ENCODE data around the gene FCHSD2. TPM values are rescaled to one million over a fixed set of nuclear protein-coding genes. Genes with fewer than 3 reads are reported as not detected.
A peak's percentile ranks its signal among the peaks of the same experiment; 100 is the strongest.

Gene FCHSD2
- total RNA-seq, 1 donor from 2014 or later = 22.2 TPM

- Mint-ChIP-seq H3K9me3 (no peaks in the 10 kb centered on the region), H3K4me1 (no peaks in the 10 kb centered on the region)
Observed at GRCh38 chr11:72842653-72843330, 299.3 kb downstream of the FCHSD2 start.

DNA sequence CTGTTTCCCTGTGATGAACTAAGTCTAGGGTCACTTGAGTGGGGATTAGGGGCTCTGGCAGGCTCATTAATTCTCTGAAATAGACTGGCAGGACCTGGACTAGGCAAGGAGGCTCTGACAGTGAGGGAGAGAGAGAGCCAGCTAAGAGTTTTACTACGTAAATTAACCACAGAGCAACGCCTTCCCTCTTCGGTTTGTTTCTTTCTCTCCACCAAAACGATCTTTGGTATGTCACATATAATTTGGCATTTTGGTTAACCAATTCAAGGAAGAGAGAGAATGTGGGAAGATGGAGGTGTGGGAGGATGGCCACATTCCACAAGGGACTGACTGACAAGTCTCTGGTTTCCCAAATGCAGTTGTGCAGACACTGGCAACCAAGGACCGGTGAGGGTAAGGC, 300.0 kb downstream of the FCHSD2 start:
- H2AFZ ChIP-seq (replicated peaks) = no peak overlapping the region
- no peaks in the 10 kb centered on the region for H3K9me3 ChIP-seq (ENCODE audit: low read depth)
- H3K79me2 ChIP-seq (ENCODE audit: low read depth) = no peaks in the 10 kb centered on the region
- H3K9ac ChIP-seq = no peak overlapping the region
- no peak overlapping the region for H3K4me3 Mint-ChIP-seq
- H3K4me1 ChIP-seq = peaks cover 10% of the 10 kb centered on the region
- no peaks in the 10 kb centered on the region for H3K9me3 Mint-ChIP-seq
- H3K27ac Mint-ChIP-seq = no peak overlapping the region
- no peak overlapping the region for H3K4me3 ChIP-seq
- no peaks in the 10 kb centered on the region for H3K36me3 ChIP-seq
- no peaks in the 10 kb centered on the region for H3K27me3 ChIP-seq
- H3K27me3 Mint-ChIP-seq (ENCODE audit: insufficient read depth, low read depth) = peaks cover 4% of the 10 kb centered on the region
- peaks cover 9% of the 10 kb centered on the region for H3F3A ChIP-seq (ENCODE audit: low read depth)
- H3K4me2 ChIP-seq = no peak overlapping the region
- H3K36me3 Mint-ChIP-seq = peaks cover 33% of the 10 kb centered on the region
- no peaks in the 10 kb centered on the region for H4K20me1 ChIP-seq (ENCODE audit: low read depth)
- H3K4me1 Mint-ChIP-seq = no peaks in the 10 kb centered on the region
- peak; percentile 33 for DNase-seq (ENCODE audit: low spot score)
- H3K27ac ChIP-seq = no peak overlapping the region
- no peak for TF ChIP-seq EZH2phosphoT487 (IDR thresholded peaks at IDR 0.05)
- no peak for TF ChIP-seq EZH2 (IDR thresholded peaks at IDR 0.05)
- TF ChIP-seq CTCF (IDR thresholded peaks at IDR 0.05) = no peak

More at GRCh38 chr11:72842653-72843330, 299.3 kb downstream of the FCHSD2 start:
- Mint-ChIP-seq H3K27ac (no peak overlapping the region), H3K36me3 (peaks cover 33% of the 10 kb centered on the region), H3K27me3 (ENCODE audit: insufficient read depth, low read depth) (peaks cover 4% of the 10 kb centered on the region), H3K4me3 (no peak overlapping the region)
- Histone ChIP-seq H3K4me3 (no peak overlapping the region), H3F3A (ENCODE audit: low read depth) (peaks cover 9% of the 10 kb centered on the region), H3K4me1 (peaks cover 10% of the 10 kb centered on the region), H3K27ac (no peak overlapping the region), H3K36me3 (no peaks in the 10 kb centered on the region), H4K20me1 (ENCODE audit: low read depth) (no peaks in the 10 kb centered on the region), H3K4me2 (no peak overlapping the region), H3K27me3 (no peaks in the 10 kb centered on the region), H3K9ac (no peak overlapping the region), H3K9me3 (ENCODE audit: low read depth) (no peaks in the 10 kb centered on the region), H3K79me2 (ENCODE audit: low read depth) (no peaks in the 10 kb centered on the region), H2AFZ (replicated peaks) (no peak overlapping the region)
- TF ChIP-seq CTCF (IDR thresholded peaks at IDR 0.05) = no peak
- no peak for TF ChIP-seq EZH2phosphoT487 (IDR thresholded peaks at IDR 0.05)
- TF ChIP-seq EZH2 (IDR thresholded peaks at IDR 0.05) = no peak
- no peak for DNase-seq (ENCODE audit: low spot score)

DNA sequence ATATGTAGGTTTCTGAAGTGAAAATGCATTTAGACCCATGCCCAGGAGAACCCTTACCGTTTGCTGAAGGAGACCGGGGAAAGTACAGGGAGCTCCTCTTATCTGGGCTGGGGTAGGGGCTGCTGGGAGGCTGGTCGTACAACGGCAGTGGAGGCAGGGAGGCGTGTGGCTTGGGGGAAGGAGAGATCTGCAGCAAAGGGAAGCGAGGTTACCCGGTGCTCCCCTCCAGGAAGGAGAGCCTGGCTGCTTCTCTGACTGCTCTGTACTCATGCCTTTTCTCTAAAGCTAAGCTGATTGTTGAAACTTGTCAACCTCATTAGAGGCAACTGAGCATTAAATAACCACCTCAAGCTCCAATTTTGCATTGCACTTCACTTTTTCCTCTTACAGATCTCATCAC, 300.7 kb downstream of the FCHSD2 start:
- H3K9me3 Mint-ChIP-seq = no peaks in the 10 kb centered on the region
- H3K9me3 ChIP-seq (ENCODE audit: low read depth) = no peaks in the 10 kb centered on the region
- no peaks in the 10 kb centered on the region for H4K20me1 ChIP-seq (ENCODE audit: low read depth)
- peaks cover 3% of the 10 kb centered on the region for H3K27me3 Mint-ChIP-seq (ENCODE audit: insufficient read depth, low read depth)
- H3F3A ChIP-seq (ENCODE audit: low read depth) = peaks cover 9% of the 10 kb centered on the region
- H3K9ac ChIP-seq = no peak overlapping the region
- no peak overlapping the region for H3K4me2 ChIP-seq
- no peaks in the 10 kb centered on the region for H3K4me1 Mint-ChIP-seq
- peaks cover 10% of the 10 kb centered on the region for H3K4me1 ChIP-seq
- peak overlapping the region; percentile 38 for H3K27ac ChIP-seq
- H2AFZ ChIP-seq (replicated peaks) = no peak overlapping the region
- no peak overlapping the region for H3K4me3 ChIP-seq
- no peaks in the 10 kb centered on the region for H3K27me3 ChIP-seq
- H3K27ac Mint-ChIP-seq = no peak overlapping the region
- peaks cover 30% of the 10 kb centered on the region for H3K36me3 Mint-ChIP-seq
- DNase-seq (ENCODE audit: low spot score) = no peak
- no peak overlapping the region for H3K4me3 Mint-ChIP-seq
- no peaks in the 10 kb centered on the region for H3K79me2 ChIP-seq (ENCODE audit: low read depth)
- TF ChIP-seq CTCF (IDR thresholded peaks at IDR 0.05) (no peak), EZH2phosphoT487 (IDR thresholded peaks at IDR 0.05) (no peak), EZH2 (IDR thresholded peaks at IDR 0.05) (no peak)
- no peaks in the 10 kb centered on the region for H3K36me3 ChIP-seq
